CD4-positive, alpha-beta T cell treated with Interleukin-17A for 1 hour (primary cell): ENCODE measurements around the gene LTB4R.
A peak's percentile ranks its signal among the peaks of the same experiment; 100 is the strongest.
"Not testable (repeated sequence)": the region's sequence is repeated elsewhere in the genome, so short reads cannot be mapped to it uniquely, and the experiment has no call there.

Experiments used
- DNase-seq: peaks from one replicate; pipeline ENCODE4 v3.0.0-alpha.2; 2020

LTB4R gene

GRCh38 chr14:24348186-24348585 lies 36.9 kb downstream of the LTB4R start:
- DNase-seq, result no peak

GRCh38 chr14:24349742-24350141 lies 38.4 kb downstream of the LTB4R start:
- no peak for DNase-seq

GRCh38 chr14:24351517-24351916 lies 40.2 kb downstream of the LTB4R start:
- no peak for DNase-seq

- DNase-seq, result no peak
These were observed 42.5 kb downstream of the LTB4R start for GRCh38 chr14:24353559-24354481.

- not testable (repeated sequence) for DNase-seq
These were observed 43.2 kb downstream of the LTB4R start for GRCh38 chr14:24354482-24354825.

GRCh38 chr14:24355009-24355408 lies 43.7 kb downstream of the LTB4R start:
- no peak for DNase-seq

DNA sequence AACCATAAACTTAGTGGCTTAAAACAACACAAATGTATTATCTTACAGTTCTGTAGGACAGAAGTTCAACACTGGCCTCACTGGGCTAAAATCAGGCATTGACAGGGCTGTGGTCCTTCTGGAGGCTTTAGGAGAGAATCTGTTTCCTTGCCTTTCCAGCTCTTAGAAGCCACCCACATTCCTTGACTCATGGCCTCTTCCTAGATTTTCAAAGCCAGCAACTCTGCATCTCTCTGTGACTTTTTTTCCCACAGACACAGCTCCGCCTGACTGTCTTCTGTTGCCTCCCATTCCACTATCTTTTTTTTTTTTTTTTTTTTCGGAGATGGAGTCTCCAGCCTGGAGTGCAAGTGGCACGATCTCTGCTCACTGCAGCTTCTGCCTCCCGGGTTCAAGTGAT lies 44.9 kb downstream of the LTB4R start:
- no peak for DNase-seq

DNA sequence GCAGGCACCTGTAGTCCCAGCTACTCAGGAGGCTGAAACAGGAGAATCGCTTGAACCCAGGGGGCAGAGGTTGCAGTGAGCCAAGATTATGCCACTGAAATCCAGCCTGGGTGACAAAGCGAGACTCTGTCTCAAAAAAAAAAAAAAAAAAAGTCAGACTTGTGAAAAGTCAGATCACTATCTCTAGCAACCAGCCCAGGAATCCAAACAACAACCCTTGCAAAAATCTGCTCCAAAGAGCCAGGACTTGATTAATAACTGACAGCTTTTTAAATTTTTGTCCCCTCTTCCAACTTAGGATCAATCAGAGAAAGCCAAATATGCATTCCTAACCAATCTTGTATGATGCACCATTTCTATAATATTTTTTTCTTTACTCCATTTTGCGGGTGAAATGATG lies 49.0 kb downstream of the LTB4R start:
- no peak for DNase-seq

DNA sequence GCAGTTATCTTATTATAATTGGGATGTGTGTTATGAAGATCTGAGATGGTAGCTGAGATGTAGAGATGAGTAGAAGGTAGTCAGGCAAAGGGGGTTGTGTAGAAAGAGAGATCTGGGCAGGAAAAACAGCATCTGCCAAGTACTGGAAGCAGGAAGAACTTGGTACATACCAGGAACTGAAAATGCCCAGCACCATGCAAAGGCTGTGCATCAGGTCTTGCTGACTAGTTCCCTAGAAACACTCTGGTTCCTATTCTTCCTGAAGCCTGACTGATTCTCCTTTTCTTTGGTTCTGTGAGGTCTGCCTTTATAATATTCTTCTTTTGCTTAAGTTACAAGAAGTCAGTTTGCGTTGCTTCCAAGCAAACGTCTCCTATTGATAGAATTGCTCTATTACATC lies 50.0 kb downstream of the LTB4R start:
- no peak for DNase-seq

GRCh38 chr14:24362241-24362960 lies 51.1 kb downstream of the LTB4R start:
- DNase-seq, result no peak

- no peak for DNase-seq
These were observed 52.1 kb downstream of the LTB4R start for GRCh38 chr14:24363401-24363800.

- DNase-seq, result no peak
These were observed 53.5 kb downstream of the LTB4R start for GRCh38 chr14:24364841-24365240.

DNA sequence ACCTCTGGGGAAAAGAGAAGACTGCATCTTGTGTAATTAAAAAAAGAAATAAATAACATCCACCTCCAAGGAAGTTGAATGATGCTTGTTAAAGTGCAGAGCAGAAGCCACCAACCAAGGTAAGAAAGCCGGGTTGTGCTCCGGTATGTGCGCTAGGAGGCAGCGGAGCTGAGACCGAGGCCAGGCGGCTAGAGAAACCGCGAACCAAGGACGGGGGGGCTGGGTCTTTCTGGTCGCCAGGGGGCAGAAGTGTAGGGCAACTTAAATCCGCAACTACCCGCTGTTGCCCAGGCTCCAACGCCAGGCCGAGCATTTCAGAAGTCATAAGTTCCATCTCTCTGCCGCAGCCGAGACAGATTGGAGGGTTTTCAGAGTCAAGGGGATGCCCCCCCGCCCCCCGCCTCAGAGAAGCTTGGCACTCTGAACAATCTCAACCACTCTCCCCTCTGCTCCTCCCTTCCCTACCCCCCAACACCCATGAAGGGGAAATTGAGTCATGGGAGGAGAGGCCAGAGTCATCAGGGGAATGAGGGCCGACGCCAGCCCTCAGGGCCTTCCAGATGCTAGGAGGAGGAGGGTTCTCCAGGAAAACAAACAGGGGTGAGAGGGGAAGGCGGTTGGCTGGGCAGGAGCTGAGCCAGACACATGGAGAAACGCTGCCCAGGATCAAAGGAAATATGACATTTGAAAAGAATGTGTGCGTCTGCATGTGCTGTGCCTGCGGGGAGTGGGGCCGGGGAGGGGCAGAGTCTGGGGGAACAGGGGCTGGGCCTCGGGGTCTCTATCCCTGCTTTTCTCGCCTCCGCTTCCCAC lies 54.5 kb downstream of the LTB4R start:
- DNase-seq, result peak; percentile 66

- DNase-seq, result no peak
These were observed 55.1 kb downstream of the LTB4R start for GRCh38 chr14:24366413-24366720.

GRCh38 chr14:24366721-24367513 lies 55.6 kb downstream of the LTB4R start:
- DNase-seq, result peak; percentile 18
